MCF 10A (cell line): ENCODE measurements around the gene ARPC5L. TPM values are rescaled to one million over a fixed set of nuclear protein-coding genes. Genes with fewer than 3 reads are reported as not detected.

ENCODE experiments used
- BruUV-seq: library from RNA; stranded (reverse); fragments of 400-500 nt; replicated peaks from 2 replicates; lab custom pipeline; 2021; lab: Mats Ljungman, UMichigan
- CTCF ChIA-PET: fragments of 300-600 bp; sonication (Branson Sonifier 250); formaldehyde crosslinking; extraction: SDS; loops from one replicate; lab custom pipeline; 2021; ENCODE audit warnings: antibody characterized with exemption, inconsistent platforms; lab: Yijun Ruan, JAX
- POLR2A ChIA-PET: fragments of 300-600, 350-650 bp; sonication (Branson Sonifier 250); formaldehyde crosslinking; extraction: SDS; loops from one replicate; lab custom pipeline; 2020; ENCODE audit warnings: antibody characterized with exemption, inconsistent platforms; lab: Yijun Ruan, JAX
- DNase-seq: peaks from one replicate; pipeline ENCODE4 v3.0.0-alpha.2; 2018; ENCODE audit not compliant: unreplicated experiment
- H3K27ac Mint-ChIP-seq: one replicate; pipeline ENCODE4 v1.8.0; 2022; ENCODE audit warnings: mild to moderate bottlenecking, low read depth, mixed read lengths; ENCODE audit not compliant: unreplicated experiment
- H3K27me3 Mint-ChIP-seq: one replicate; pipeline ENCODE4 v1.8.0; 2022; ENCODE audit warnings: mixed read lengths; ENCODE audit not compliant: insufficient read depth, unreplicated experiment
- H3K36me3 Mint-ChIP-seq: one replicate; pipeline ENCODE4 v1.8.0; 2022; ENCODE audit warnings: mild to moderate bottlenecking, moderate library complexity, mixed read lengths; ENCODE audit not compliant: insufficient read depth, unreplicated experiment
- H3K4me1 Mint-ChIP-seq: one replicate; pipeline ENCODE4 v1.8.0; 2022; ENCODE audit warnings: mixed read lengths; ENCODE audit not compliant: insufficient read depth, unreplicated experiment
- H3K4me3 Mint-ChIP-seq: one replicate; pipeline ENCODE4 v1.8.0; 2022; ENCODE audit warnings: mild to moderate bottlenecking, moderate library complexity, mixed read lengths; ENCODE audit not compliant: unreplicated experiment
- H3K9me3 Mint-ChIP-seq: one replicate; pipeline ENCODE4 v1.8.0; 2022; ENCODE audit warnings: mixed read lengths; ENCODE audit not compliant: unreplicated experiment
- intact Hi-C: fragments of 100-400 bp; cut with micrococcal nuclease; formaldehyde crosslinking; loops from 2 replicates; pipeline ENCODE4 v1.14.1; 2022
- total RNA-seq: library from RNA; stranded (reverse); gene quantifications from 2 replicates; pipeline ENCODE4 v1.2.3, GENCODE V29; 2022
- TF ChIP-seq, protein P1 (sequence below): fragments of 200-600 bp; IDR thresholded peaks from one replicate; pipeline ENCODE4 v1.8.0; 2022; ENCODE audit warnings: antibody characterized with exemption, mild to moderate bottlenecking; ENCODE audit not compliant: unreplicated experiment

Gene ARPC5L
- total RNA-seq, 1 experiment from 2014 or later, result 72.5 TPM

- POLR2A ChIA-PET, result interaction anchor here (2.1 kb wide), 1 partner anchor 22 kb away, joined by 6 read pairs; no protein-coding TSS in a partner anchor
Observed at GRCh38 chr9:124840300-124840833, 21.6 kb upstream of the ARPC5L start.

DNA sequence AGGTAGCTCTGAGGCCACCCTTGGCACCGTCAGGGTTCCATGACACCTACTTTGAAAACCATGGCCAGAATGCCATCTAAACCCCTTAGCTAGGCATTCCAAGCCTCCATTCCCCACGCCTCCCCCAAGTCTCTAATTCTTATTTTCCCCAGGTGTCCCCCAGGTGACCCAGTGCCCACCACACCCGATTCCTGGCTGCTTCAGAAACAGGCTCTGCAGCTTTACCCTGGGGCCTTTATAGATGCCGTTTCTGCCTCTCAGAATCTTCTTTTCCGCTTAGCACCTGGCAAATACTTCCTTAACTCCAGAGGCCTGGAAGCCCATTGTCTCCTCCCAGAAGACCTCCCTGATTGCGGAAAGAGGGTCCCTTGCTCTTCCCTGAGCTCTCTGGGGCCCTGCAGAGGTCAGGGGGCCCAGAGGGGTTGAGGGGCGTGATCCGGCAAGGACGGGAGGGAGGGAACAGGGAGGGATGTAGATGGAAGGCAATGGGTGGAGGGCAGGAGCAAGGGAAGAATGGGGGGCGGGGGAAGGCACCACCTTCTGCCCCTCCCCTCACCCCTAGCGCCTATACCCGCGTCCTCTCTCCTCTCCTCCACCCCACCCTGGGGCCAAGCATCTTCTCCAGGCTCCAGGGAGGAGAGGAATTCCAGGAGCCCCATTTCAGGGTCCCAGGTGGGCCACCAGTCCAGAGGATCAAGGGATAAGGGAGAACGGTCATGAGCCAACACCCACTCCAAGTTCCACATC, 20.7 kb upstream of the ARPC5L start:
- POLR2A ChIA-PET, result interaction anchor here (1.1 to 2.1 kb wide), 3 partner anchors 9 to 51 kb away, joined by 3 to 6 read pairs (median 5); no protein-coding TSS in a partner anchor

More at GRCh38 chr9:124840300-124840833, 21.6 kb upstream of the ARPC5L start:
- TF ChIP-seq, protein P1, sequence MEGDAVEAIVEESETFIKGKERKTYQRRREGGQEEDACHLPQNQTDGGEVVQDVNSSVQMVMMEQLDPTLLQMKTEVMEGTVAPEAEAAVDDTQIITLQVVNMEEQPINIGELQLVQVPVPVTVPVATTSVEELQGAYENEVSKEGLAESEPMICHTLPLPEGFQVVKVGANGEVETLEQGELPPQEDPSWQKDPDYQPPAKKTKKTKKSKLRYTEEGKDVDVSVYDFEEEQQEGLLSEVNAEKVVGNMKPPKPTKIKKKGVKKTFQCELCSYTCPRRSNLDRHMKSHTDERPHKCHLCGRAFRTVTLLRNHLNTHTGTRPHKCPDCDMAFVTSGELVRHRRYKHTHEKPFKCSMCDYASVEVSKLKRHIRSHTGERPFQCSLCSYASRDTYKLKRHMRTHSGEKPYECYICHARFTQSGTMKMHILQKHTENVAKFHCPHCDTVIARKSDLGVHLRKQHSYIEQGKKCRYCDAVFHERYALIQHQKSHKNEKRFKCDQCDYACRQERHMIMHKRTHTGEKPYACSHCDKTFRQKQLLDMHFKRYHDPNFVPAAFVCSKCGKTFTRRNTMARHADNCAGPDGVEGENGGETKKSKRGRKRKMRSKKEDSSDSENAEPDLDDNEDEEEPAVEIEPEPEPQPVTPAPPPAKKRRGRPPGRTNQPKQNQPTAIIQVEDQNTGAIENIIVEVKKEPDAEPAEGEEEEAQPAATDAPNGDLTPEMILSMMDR, result peak; percentile 28
- CTCF ChIA-PET, result interaction anchor here (0.6 to 29.4 kb wide), 10 partner anchors 13 to 408 kb away, joined by 3 to 927 read pairs (median 4); partner anchors contain the start of genes NR6A1, OLFML2A and WDR38
- intact Hi-C loops, result no loop called here
- no peaks in the 10 kb centered on the region for H3K36me3 Mint-ChIP-seq
- H3K9me3 Mint-ChIP-seq, result no peaks in the 10 kb centered on the region
- no peak for DNase-seq
- no peaks in the 10 kb centered on the region for H3K27me3 Mint-ChIP-seq
- no TSS peak for BruUV-seq
- H3K27ac Mint-ChIP-seq, result no peak overlapping the region
- H3K4me3 Mint-ChIP-seq, result no peak overlapping the region
- H3K4me1 Mint-ChIP-seq, result peaks cover 5% of the 10 kb centered on the region

GRCh38 chr9:124843456-124844034, 18.4 kb upstream of the ARPC5L start:
- Mint-ChIP-seq H3K4me1 (no peaks in the 10 kb centered on the region), H3K27ac (no peak overlapping the region), H3K27me3 (no peaks in the 10 kb centered on the region), H3K4me3 (no peak overlapping the region), H3K9me3 (no peaks in the 10 kb centered on the region), H3K36me3 (no peaks in the 10 kb centered on the region)
- TF ChIP-seq, protein P1, result no peak
- ChIA-PET CTCF (interaction anchor here (0.7 to 29.4 kb wide), 5 partner anchors 9 to 69 kb away, joined by 3 to 927 read pairs (median 4); partner anchors contain the start of genes NR6A1, OLFML2A and WDR38), POLR2A (no interaction called here)
- intact Hi-C loops, result no loop called here
- DNase-seq, result no peak
- no TSS peak for BruUV-seq

More for the DNA sequence above, 20.7 kb upstream of the ARPC5L start:
- CTCF ChIA-PET, result interaction anchor here (0.6 to 29.4 kb wide), 6 partner anchors 9 to 117 kb away, joined by 3 to 927 read pairs (median 4); partner anchors contain the start of genes NR6A1, OLFML2A and WDR38
- intact Hi-C loops, result no loop called here
- Mint-ChIP-seq H3K4me1 (no peaks in the 10 kb centered on the region), H3K36me3 (no peaks in the 10 kb centered on the region), H3K27ac (no peak overlapping the region), H3K4me3 (no peak overlapping the region), H3K27me3 (no peaks in the 10 kb centered on the region), H3K9me3 (no peaks in the 10 kb centered on the region)
- no peak for DNase-seq
- TF ChIP-seq, protein P1, result no peak
- BruUV-seq, result no TSS peak
